AG10803 (cell line): Measurements from ENCODE around the gene EEFSEC.

ENCODE experiments used
- DNase-seq: peaks from one replicate; pipeline ENCODE4 v3.0.0; 2010; ENCODE audit warnings: low read depth
- H3K4me3 ChIP-seq: 2 replicates; pipeline ENCODE4 v1.5.1; 2011; ENCODE audit warnings: mild to moderate bottlenecking, low read length, control low read depth
- TF ChIP-seq, protein P1 (sequence below): conservative IDR thresholded peaks from 2 replicates; pipeline ENCODE4 v1.5.1; 2011; ENCODE audit warnings: mild to moderate bottlenecking, low read length, control low read depth, inconsistent platforms

The EEFSEC gene

DNA sequence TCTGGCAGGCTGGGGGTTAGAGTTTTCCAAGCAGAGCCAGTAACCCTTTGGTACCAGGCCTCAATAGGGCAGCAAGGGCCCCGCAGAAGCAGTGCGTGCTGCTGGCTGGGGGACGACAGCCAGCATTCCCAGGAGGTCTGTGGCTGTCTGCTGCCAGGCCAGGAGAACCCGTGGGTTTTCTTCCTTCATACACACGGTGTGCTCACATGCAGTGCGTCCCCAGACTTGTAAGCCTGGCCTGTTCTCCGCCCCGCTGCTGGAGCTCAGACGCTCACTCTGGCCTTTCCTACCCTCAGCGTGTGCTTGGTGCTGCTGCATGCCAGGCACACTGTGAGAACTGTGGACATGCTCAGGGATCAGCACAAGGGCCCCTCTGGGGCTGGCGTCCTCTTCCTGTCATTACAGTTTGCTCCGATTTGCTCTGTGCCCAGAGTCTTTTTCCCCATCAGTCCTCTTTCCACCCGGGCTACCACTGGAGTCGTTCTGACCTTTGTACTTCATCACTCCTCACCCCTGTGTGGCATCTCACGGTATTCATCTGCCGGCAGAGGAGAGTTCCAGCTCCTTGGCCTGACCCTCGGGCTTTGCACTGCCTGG lies 163.9 kb downstream of the EEFSEC start:
- TF ChIP-seq, protein P1, sequence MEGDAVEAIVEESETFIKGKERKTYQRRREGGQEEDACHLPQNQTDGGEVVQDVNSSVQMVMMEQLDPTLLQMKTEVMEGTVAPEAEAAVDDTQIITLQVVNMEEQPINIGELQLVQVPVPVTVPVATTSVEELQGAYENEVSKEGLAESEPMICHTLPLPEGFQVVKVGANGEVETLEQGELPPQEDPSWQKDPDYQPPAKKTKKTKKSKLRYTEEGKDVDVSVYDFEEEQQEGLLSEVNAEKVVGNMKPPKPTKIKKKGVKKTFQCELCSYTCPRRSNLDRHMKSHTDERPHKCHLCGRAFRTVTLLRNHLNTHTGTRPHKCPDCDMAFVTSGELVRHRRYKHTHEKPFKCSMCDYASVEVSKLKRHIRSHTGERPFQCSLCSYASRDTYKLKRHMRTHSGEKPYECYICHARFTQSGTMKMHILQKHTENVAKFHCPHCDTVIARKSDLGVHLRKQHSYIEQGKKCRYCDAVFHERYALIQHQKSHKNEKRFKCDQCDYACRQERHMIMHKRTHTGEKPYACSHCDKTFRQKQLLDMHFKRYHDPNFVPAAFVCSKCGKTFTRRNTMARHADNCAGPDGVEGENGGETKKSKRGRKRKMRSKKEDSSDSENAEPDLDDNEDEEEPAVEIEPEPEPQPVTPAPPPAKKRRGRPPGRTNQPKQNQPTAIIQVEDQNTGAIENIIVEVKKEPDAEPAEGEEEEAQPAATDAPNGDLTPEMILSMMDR = no peak
- H3K4me3 ChIP-seq = no peak overlapping the region
- no peak for DNase-seq

DNA sequence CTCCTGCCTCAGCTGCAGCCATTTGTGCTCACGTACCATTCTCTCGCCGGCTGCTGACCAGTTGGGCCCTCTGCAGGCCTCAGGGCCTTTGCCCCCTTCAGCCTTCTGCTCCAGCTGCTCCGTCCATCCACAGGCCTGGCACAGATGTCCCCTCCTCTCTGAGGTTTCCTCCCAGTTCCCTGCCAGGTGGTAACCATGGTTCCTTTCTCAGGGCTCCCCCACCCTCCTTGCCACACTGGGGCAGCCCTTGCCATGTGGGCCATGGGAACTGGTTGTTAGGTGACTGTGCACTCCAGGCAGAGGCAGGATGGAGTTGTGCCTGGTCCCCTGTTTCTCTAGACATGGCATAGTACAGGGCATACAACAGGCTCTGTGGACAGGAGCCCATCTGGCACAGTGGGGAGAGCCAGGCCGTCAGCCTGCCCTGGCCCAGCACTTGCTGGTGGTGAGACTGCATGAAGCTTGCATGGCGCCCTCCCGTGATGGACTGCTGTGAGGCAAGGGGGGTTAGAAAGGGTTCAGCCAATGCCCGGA lies 164.5 kb downstream of the EEFSEC start:
- DNase-seq = no peak
- H3K4me3 ChIP-seq = no peak overlapping the region

DNA sequence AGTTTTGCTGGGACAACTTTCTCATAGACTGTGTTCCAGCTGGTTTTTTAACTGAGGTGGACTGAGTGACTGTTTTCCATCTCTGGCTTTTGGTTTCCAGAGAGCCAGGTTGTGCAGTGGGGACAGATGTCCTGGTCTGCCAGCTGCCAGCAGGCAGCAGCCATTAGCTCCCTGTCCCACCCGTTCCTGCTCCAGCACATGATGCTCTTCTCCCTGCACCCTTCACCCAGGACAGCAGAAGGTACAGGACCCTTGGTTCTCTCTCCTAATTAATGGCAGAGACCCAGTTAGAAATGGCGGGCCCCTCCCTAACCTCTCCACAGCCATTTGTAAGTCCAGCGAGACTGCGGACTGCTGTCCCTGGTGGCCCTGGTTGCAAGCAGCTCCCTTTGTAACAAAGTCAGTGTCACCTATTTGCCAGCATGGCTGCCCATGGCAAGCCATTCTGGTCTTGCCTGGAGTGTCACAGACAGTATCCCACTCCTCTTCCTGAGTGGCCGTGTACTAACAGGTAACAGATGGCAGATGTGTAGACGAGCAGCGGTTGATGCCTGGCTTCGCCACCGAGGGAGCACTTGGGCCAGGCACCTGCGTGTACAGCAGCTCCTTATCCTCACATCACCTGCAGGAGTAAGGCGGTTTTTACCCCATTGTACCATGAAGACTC lies 165.1 kb downstream of the EEFSEC start:
- TF ChIP-seq, protein P1 = no peak
- no peak for DNase-seq
- H3K4me3 ChIP-seq = no peak overlapping the region

More for the DNA sequence above, 164.5 kb downstream of the EEFSEC start:
- TF ChIP-seq, protein P1 = no peak

DNA sequence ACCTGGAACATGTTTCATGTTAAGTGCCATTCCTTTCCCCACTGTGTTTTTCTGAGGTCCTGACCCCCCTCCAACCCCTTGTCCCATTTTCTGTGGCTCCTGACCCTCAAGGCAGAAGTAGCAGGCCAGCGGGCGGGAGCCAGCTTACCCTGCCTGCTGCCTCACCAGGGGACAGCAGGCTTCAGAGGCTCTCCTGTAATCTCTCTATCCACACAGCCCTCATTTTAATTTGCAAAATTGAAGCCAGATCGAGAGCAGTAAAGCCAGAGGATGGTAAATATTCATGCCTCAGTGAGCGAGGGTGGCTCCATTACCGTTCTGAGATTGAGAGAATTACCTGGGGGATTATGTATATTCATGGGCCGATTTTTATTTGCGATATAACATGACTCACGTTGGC lies 165.8 kb downstream of the EEFSEC start:
- TF ChIP-seq, protein P1 = no peak
- DNase-seq = no peak
- no peak overlapping the region for H3K4me3 ChIP-seq

DNA sequence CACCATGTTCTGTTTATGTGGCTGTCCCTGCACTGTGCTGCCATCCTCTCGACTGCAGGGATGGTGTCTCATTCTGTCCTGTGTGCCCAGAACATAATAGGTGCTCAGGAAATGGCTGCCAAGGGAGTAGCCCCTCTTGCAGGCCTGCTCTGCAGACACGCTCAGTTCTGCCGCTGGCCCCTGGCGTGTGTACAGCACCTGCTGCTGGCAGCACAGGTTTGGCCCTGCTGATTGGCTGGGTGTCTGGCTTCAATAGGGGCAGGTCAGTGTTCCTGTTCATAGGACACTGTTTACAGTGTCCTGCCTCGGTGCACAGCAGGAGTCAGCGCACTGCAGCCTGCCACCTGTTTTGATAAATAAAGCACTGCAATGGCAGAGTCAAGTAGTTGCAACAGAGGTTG lies 166.5 kb downstream of the EEFSEC start:
- no peak overlapping the region for H3K4me3 ChIP-seq
- no peak for DNase-seq
- TF ChIP-seq, protein P1 = no peak

DNA sequence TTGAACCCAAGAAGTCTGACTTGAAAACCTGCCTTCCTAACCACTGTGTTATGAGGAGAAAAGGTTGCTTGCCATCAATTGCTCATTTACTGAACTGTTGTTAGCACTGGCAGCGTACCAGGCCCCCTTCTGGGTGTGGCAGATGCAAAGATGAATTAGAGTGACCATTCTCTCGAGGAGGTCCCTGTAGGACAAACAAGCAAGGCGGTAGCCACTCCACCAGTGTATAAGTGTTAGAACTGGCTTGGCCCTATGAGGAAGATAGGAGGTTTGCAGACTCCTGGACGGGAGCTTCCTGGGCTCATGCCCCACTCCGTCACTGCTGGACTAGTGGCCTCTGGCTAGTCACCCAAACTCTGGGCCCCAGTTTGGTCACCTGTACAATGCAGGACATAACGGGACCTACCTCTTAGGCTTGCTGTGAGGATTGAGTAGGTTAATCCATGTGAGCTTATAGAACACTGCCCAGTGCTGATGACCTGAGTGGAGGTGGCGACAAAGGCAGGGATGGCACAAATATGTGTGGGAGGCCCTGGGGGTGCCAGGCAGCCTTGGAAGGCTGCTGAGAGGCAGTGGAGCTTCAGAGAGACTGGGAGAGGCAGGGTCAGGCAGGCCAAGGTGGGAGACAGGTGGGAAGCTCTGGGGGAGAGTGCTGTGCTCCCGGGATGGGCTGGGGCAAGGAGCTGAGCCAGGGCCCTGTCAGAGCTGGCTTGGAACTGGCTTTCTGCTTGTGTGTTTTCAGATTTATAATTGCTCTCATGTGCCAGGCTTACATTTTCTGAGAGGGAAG lies 167.5 kb downstream of the EEFSEC start:
- TF ChIP-seq, protein P1 = no peak
- DNase-seq = no peak

More for the DNA sequence above, 167.5 kb downstream of the EEFSEC start:
- no peak overlapping the region for H3K4me3 ChIP-seq
